Small intestine (tissue), 7 donors: ENCODE measurements around the gene PLXNB1. TPM values are rescaled to one million over a fixed set of nuclear protein-coding genes. Genes with fewer than 3 reads are reported as not detected.
A peak's percentile ranks its signal among the peaks of the same experiment; 100 is the strongest.

Experiments used
- DNase-seq, 2 donors: peaks; one replicate each; pipeline versions ENCODE4 v3.0.0 to v3.0.0-alpha.2; 2013
- FAIRE-seq: peaks from 2 replicates; lab custom pipeline; 2012; peaks lifted over from hg19 to GRCh38; lab: Jason Lieb, UNC
- H3K27ac ChIP-seq, 3 donors: one replicate each; pipeline ENCODE4 v1.5.1; 2013; ENCODE audit warnings: low read length in 2 of 3, mild to moderate bottlenecking in 2 of 3, control low read depth in 1 of 3, inconsistent platforms in 1 of 3, low read depth in 1 of 3, moderate library complexity in 1 of 3
- H3K27me3 ChIP-seq, 3 donors: one replicate each; pipeline ENCODE4 v1.6.1; 2013; ENCODE audit warnings: low read length in 3 of 3, inconsistent platforms in 1 of 3; ENCODE audit not compliant: control insufficient read depth in 3 of 3, insufficient read depth in 3 of 3
- H3K36me3 ChIP-seq, 3 donors: one replicate each; pipeline ENCODE4 v1.6.1; 2013; ENCODE audit warnings: low read length in 3 of 3, inconsistent platforms in 1 of 3, low read depth in 1 of 3, mild to moderate bottlenecking in 1 of 3, moderate library complexity in 1 of 3; ENCODE audit not compliant: control insufficient read depth in 3 of 3, insufficient read depth in 2 of 3
- H3K4me1 ChIP-seq, 3 donors: one replicate each; pipeline ENCODE4 v1.6.1; 2013; ENCODE audit warnings: low read length in 2 of 3, inconsistent platforms in 1 of 3, low read depth in 1 of 3, mild to moderate bottlenecking in 1 of 3, moderate library complexity in 1 of 3; ENCODE audit not compliant: control insufficient read depth in 3 of 3, insufficient read depth in 2 of 3
- H3K4me3 ChIP-seq, 3 donors: one replicate each; pipeline ENCODE4 v1.5.1; 2013; ENCODE audit warnings: low read length in 3 of 3, control low read depth in 1 of 3, inconsistent platforms in 1 of 3, low read depth in 1 of 3, mild to moderate bottlenecking in 1 of 3, moderate library complexity in 1 of 3
- H3K9me3 ChIP-seq, 2 donors: one replicate each; pipeline ENCODE4 v1.6.1; 2013; ENCODE audit warnings: low read depth in 1 of 2, low read length in 1 of 2; ENCODE audit not compliant: control insufficient read depth in 2 of 2, insufficient read depth in 1 of 2
- WGBS, 3 donors: extraction: QIAGEN DNeasy Blood & Tissue Kit; methylation state at CpG; one replicate each; pipeline ENCODE4 v1.1.7; 2013; 5-methylcytosine and 5-hydroxymethylcytosine counted together
- polyA plus RNA-seq, 4 donors: library from polyadenylated mRNA; stranded (reverse) in 3 of 4; unstranded in 1 of 4; fragments of 200-250 nt in 3 of 4; fragments of 120-200 nt in 1 of 4; gene quantifications; one replicate each; pipeline versions ENCODE4 v1.2.1 to v1.2.3, GENCODE V29; 2013
- donor health status: healthy with polysubstance abuse.
- donor health status: control.
- donor health status: control.
- donor health status: Bipolar disorder and iron deficiency.
- donor health status: healthy.

PLXNB1 gene
- polyA plus RNA-seq, 4 donors: 56.5 to 129 (median 60.4) TPM

- no peak within 1 kb of the TSS for H3K27ac ChIP-seq
Observed at GRCh38 chr3:48371651-48372376, 58.1 kb downstream of the PLXNB1 start, which contains the start of gene FBXW12. FBXW12 (plus strand) TSS chr3:48372219; CDS start chr3:48372768, 549 bp downstream.

GRCh38 chr3:48370333-48370713 is 59.6 kb downstream of the PLXNB1 start:
- Histone ChIP-seq H3K9me3 (no peaks in the 10 kb centered on the region), H3K27ac (no peak overlapping the region), H3K4me3 (no peak overlapping the region), H3K4me1 (peaks cover 0 to 4% (median 0%) of the 10 kb centered on the region in 3 donors), H3K36me3 (no peaks in the 10 kb centered on the region), H3K27me3 (no peaks in the 10 kb centered on the region)
- no peak for DNase-seq
- FAIRE-seq: no peak
- 81 to 93% (median 88%) methylated on average over 7 of the region's 7 CpGs for WGBS, 3 donors

More at GRCh38 chr3:48371651-48372376, 58.1 kb downstream of the PLXNB1 start, which contains the start of gene FBXW12:
- Histone ChIP-seq H3K36me3 (no peaks in the 10 kb centered on the region), H3K4me3 (no peak within 1 kb of the TSS), H3K9me3 (no peaks in the 10 kb centered on the region), H3K27me3 (no peaks in the 10 kb centered on the region), H3K4me1 (peaks cover 0 to 4% (median 0%) of the 10 kb centered on the region in 3 donors)
- WGBS, 3 donors: 82 to 94% (median 89%) methylated on average over 11 of the region's 11 CpGs
- no peak for DNase-seq
- FAIRE-seq: no peak

- DNase-seq: peak in 1 of 2 donors; percentile 39
- H3K27me3 ChIP-seq: no peaks in the 10 kb centered on the region
- H3K4me1 ChIP-seq: peaks cover 0 to 4% (median 0%) of the 10 kb centered on the region in 3 donors
- no peak overlapping the region for H3K4me3 ChIP-seq
- H3K36me3 ChIP-seq: no peaks in the 10 kb centered on the region
- 55 to 64% (median 56%) methylated on average over 7 of the region's 7 CpGs for WGBS, 3 donors
- no peak for FAIRE-seq
- no peak overlapping the region for H3K27ac ChIP-seq
- H3K9me3 ChIP-seq: no peaks in the 10 kb centered on the region
Observed at GRCh38 chr3:48369693-48370332, 60.1 kb downstream of the PLXNB1 start.

GRCh38 chr3:48367201-48367600 is 62.7 kb downstream of the PLXNB1 start:
- no peaks in the 10 kb centered on the region for H3K27me3 ChIP-seq
- H3K4me1 ChIP-seq: peaks cover 0 to 4% (median 0%) of the 10 kb centered on the region in 3 donors
- no peak overlapping the region for H3K27ac ChIP-seq
- peaks cover 0 to 2% of the 10 kb centered on the region in 2 donors for H3K9me3 ChIP-seq
- no peak overlapping the region for H3K4me3 ChIP-seq
- no peak for FAIRE-seq
- DNase-seq: peak in 1 of 2 donors; percentile 12
- H3K36me3 ChIP-seq: no peaks in the 10 kb centered on the region

- Histone ChIP-seq H3K4me3 (no peak overlapping the region), H3K27me3 (no peaks in the 10 kb centered on the region), H3K27ac (no peak overlapping the region), H3K9me3 (peaks cover 0 to 2% of the 10 kb centered on the region in 2 donors), H3K36me3 (no peaks in the 10 kb centered on the region), H3K4me1 (peaks cover 0 to under 1% (median 0%) of the 10 kb centered on the region in 3 donors)
- DNase-seq (no peak), FAIRE-seq (no peak)
- 48 to 72% (median 65%) methylated on average over 1 of the region's 1 CpG for WGBS, 3 donors
Observed at GRCh38 chr3:48364840-48365239, 65.0 kb downstream of the PLXNB1 start.

- H3K9me3 ChIP-seq: peaks cover 0 to 12% of the 10 kb centered on the region in 2 donors
- H3K4me3 ChIP-seq: no peak overlapping the region
- no peak overlapping the region for H3K27ac ChIP-seq
- H3K27me3 ChIP-seq: no peaks in the 10 kb centered on the region
- DNase-seq: no peak
- H3K4me1 ChIP-seq: no peaks in the 10 kb centered on the region
- no peak for FAIRE-seq
- H3K36me3 ChIP-seq: no peaks in the 10 kb centered on the region
Observed at GRCh38 chr3:48361928-48362327, 68.0 kb downstream of the PLXNB1 start.

GRCh38 chr3:48356419-48356818 is 73.5 kb downstream of the PLXNB1 start:
- Histone ChIP-seq H3K36me3 (no peaks in the 10 kb centered on the region), H3K27me3 (peaks cover 0 to 14% (median 0%) of the 10 kb centered on the region in 3 donors), H3K9me3 (peaks cover 0 to 10% of the 10 kb centered on the region in 2 donors), H3K4me3 (no peak overlapping the region), H3K27ac (no peak overlapping the region), H3K4me1 (no peaks in the 10 kb centered on the region)
- FAIRE-seq: no peak
- 41 to 66% (median 61%) methylated on average over 1 of the region's 1 CpG for WGBS, 3 donors
- DNase-seq: no peak

GRCh38 chr3:48353987-48354386 is 75.9 kb downstream of the PLXNB1 start:
- DNase-seq (no peak), FAIRE-seq (no peak)
- H3K4me3 ChIP-seq: no peak overlapping the region
- peaks cover 0 to 14% (median 0%) of the 10 kb centered on the region in 3 donors for H3K27me3 ChIP-seq
- H3K27ac ChIP-seq: no peak overlapping the region
- H3K4me1 ChIP-seq: no peaks in the 10 kb centered on the region
- H3K36me3 ChIP-seq: no peaks in the 10 kb centered on the region
- H3K9me3 ChIP-seq: peaks cover 0 to 10% of the 10 kb centered on the region in 2 donors
- 93 to 97% (median 94%) methylated on average over 4 of the region's 4 CpGs for WGBS, 3 donors
